ENCODE results near the gene E2F4. TPM values are rescaled to one million over a fixed set of nuclear protein-coding genes. Genes with fewer than 3 reads are reported as not detected.

E2F4 gene
- total RNA-seq, 1 experiment from 2014 or later, result 74.5 TPM

- CTCF ChIA-PET, result interaction anchor here (0.6 to 1.2 kb wide), 2 partner anchors 28 to 100 kb away, joined by 3 to 4 read pairs; partner anchors contain the start of genes KCTD19 and LRRC36
- no peaks in the 10 kb centered on the region for H3K27me3 ChIP-seq (ENCODE audit: control insufficient read depth, insufficient read depth, low read length)
- in situ Hi-C loops (cut with HindIII; ENCODE audit: low pct_unique_long_range_greater_than_20kb, low sequenced_read_pairs), result no loop called here
- TF ChIP-seq, protein P1, sequence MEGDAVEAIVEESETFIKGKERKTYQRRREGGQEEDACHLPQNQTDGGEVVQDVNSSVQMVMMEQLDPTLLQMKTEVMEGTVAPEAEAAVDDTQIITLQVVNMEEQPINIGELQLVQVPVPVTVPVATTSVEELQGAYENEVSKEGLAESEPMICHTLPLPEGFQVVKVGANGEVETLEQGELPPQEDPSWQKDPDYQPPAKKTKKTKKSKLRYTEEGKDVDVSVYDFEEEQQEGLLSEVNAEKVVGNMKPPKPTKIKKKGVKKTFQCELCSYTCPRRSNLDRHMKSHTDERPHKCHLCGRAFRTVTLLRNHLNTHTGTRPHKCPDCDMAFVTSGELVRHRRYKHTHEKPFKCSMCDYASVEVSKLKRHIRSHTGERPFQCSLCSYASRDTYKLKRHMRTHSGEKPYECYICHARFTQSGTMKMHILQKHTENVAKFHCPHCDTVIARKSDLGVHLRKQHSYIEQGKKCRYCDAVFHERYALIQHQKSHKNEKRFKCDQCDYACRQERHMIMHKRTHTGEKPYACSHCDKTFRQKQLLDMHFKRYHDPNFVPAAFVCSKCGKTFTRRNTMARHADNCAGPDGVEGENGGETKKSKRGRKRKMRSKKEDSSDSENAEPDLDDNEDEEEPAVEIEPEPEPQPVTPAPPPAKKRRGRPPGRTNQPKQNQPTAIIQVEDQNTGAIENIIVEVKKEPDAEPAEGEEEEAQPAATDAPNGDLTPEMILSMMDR (IDR thresholded peaks at IDR 0.05), result no peak
- TF ChIP-seq POLR2AphosphoS5 (IDR thresholded peaks at IDR 0.05; ENCODE audit: low read depth, low read length), result no peak
- TF ChIP-seq, protein P2, sequence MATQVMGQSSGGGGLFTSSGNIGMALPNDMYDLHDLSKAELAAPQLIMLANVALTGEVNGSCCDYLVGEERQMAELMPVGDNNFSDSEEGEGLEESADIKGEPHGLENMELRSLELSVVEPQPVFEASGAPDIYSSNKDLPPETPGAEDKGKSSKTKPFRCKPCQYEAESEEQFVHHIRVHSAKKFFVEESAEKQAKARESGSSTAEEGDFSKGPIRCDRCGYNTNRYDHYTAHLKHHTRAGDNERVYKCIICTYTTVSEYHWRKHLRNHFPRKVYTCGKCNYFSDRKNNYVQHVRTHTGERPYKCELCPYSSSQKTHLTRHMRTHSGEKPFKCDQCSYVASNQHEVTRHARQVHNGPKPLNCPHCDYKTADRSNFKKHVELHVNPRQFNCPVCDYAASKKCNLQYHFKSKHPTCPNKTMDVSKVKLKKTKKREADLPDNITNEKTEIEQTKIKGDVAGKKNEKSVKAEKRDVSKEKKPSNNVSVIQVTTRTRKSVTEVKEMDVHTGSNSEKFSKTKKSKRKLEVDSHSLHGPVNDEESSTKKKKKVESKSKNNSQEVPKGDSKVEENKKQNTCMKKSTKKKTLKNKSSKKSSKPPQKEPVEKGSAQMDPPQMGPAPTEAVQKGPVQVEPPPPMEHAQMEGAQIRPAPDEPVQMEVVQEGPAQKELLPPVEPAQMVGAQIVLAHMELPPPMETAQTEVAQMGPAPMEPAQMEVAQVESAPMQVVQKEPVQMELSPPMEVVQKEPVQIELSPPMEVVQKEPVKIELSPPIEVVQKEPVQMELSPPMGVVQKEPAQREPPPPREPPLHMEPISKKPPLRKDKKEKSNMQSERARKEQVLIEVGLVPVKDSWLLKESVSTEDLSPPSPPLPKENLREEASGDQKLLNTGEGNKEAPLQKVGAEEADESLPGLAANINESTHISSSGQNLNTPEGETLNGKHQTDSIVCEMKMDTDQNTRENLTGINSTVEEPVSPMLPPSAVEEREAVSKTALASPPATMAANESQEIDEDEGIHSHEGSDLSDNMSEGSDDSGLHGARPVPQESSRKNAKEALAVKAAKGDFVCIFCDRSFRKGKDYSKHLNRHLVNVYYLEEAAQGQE (IDR thresholded peaks at IDR 0.05; ENCODE audit: insufficient read depth in 1 of 2, low read depth in 2 of 2, low read length in 1 of 2), result no peak
- TF ChIP-seq TCF7L2 (IDR thresholded peaks at IDR 0.05; ENCODE audit: low read depth, low read length), result no peak
- no peak for TF ChIP-seq SIN3A (IDR thresholded peaks at IDR 0.05; ENCODE audit: borderline replicate concordance, insufficient read depth, low read depth, low read length)
- H3K4me3 ChIP-seq (ENCODE audit: low read depth in 2 of 2, low read length in 2 of 2), result peak overlapping the region; percentile 67 to 99
- ATAC-seq, result peak; percentile 1; the same call in 1 of the 2 replicates
- H3K4me1 ChIP-seq (ENCODE audit: control insufficient read depth, insufficient read depth, low read length), result peaks cover 4% of the 10 kb centered on the region; the same call in 1 of the 2 replicates
- H3K9me3 ChIP-seq (ENCODE audit: control insufficient read depth, insufficient read depth, low read depth, low read length), result no peaks in the 10 kb centered on the region
- no TSS peak for BruUV-seq (replicated peaks)
- peaks cover 5% of the 10 kb centered on the region; the same call in 1 of the 2 replicates for H3K36me3 ChIP-seq (ENCODE audit: control insufficient read depth, insufficient read depth, low read length)
- peak overlapping the region; percentile 83 for H3K27ac ChIP-seq (ENCODE audit: low read length)
- intact Hi-C loops (cut with micrococcal nuclease; ENCODE audit: unreplicated experiment), result no loop called here
- DNase-seq (ENCODE audit: low read depth, low spot score), result no peak
- POLR2A ChIA-PET, result interaction anchor here (0.5 to 0.6 kb wide), 2 partner anchors 8 to 230 kb away, joined by 3 to 9 read pairs; no protein-coding TSS in a partner anchor
Measured at GRCh38 chr16:67226295-67226803, 34.4 kb downstream of the E2F4 start.

GRCh38 chr16:67226804-67227566 is 35.0 kb downstream of the E2F4 start, which contains the start of gene TMEM208:
Gene TMEM208 (plus strand): TSS chr16:67227130. CDS start chr16:67227219, 89 bp downstream.
- BruUV-seq (replicated peaks), result no TSS peak
- H3K4me3 ChIP-seq (ENCODE audit: low read depth in 2 of 2, low read length in 2 of 2), result peak within 1 kb of the TSS; percentile 67 to 99
- no peak for TF ChIP-seq SIN3A (IDR thresholded peaks at IDR 0.05; ENCODE audit: borderline replicate concordance, insufficient read depth, low read depth, low read length)
- peak; percentile 72; the same call in 1 of the 2 replicates for TF ChIP-seq POLR2AphosphoS5 (IDR thresholded peaks at IDR 0.05; ENCODE audit: low read depth, low read length)
- peak within 1 kb of the TSS; percentile 88 for H3K27ac ChIP-seq (ENCODE audit: low read length)
- DNase-seq (ENCODE audit: low read depth, low spot score) (peak; percentile 84), ATAC-seq (peak; percentile 96)
- H3K4me1 ChIP-seq (ENCODE audit: control insufficient read depth, insufficient read depth, low read length), result peaks cover 4% of the 10 kb centered on the region; the same call in 1 of the 2 replicates
- H3K36me3 ChIP-seq (ENCODE audit: control insufficient read depth, insufficient read depth, low read length), result peaks cover 5% of the 10 kb centered on the region; the same call in 1 of the 2 replicates
- CTCF ChIA-PET, result interaction anchor here (0.6 to 1.2 kb wide), 2 partner anchors 29 to 100 kb away, joined by 3 to 4 read pairs; partner anchors contain the start of genes KCTD19 and LRRC36
- in situ Hi-C loops (cut with HindIII; ENCODE audit: low pct_unique_long_range_greater_than_20kb, low sequenced_read_pairs), result no loop called here
- intact Hi-C loops (cut with micrococcal nuclease; ENCODE audit: unreplicated experiment), result no loop called here
- no peaks in the 10 kb centered on the region for H3K9me3 ChIP-seq (ENCODE audit: control insufficient read depth, insufficient read depth, low read depth, low read length)
- POLR2A ChIA-PET, result interaction anchor here (0.5 to 0.6 kb wide), 2 partner anchors 8 to 231 kb away, joined by 3 to 9 read pairs; no protein-coding TSS in a partner anchor
- no peaks in the 10 kb centered on the region for H3K27me3 ChIP-seq (ENCODE audit: control insufficient read depth, insufficient read depth, low read length)

All from Panc1 (cell line).